NCI-H1092 treated with DMSO at 0.1 percent for 48 hours (cell line): ENCODE results near the gene SLFNL1.
A peak's percentile ranks its signal among the peaks of the same experiment; 100 is the strongest.

ENCODE experiments used
- DNase-seq: peaks from one replicate; lab custom pipeline; 2025; lab: John Stamatoyannopoulos, UW

SLFNL1 gene

DNA sequence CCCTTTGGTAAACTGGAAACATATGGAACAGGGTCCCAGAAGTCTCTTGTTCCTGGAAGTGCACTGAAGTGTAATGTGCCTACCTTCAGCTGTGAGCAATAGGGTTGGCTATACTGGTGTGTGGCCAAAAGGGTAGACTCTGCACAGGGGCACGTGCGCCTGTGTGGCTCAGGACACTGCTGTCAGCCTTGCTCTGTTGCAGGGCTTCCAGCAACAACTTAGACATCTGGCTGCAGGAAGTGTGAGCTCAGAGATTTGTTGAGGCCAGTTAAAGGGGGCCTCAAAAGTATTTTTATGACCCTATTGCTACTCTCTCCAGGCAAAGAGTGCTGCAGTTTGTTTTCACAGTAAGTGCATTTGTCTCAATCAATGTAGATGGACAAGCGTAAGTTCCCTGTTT is 34.6 kb downstream of the SLFNL1 start:
- DNase-seq, result no peak

DNA sequence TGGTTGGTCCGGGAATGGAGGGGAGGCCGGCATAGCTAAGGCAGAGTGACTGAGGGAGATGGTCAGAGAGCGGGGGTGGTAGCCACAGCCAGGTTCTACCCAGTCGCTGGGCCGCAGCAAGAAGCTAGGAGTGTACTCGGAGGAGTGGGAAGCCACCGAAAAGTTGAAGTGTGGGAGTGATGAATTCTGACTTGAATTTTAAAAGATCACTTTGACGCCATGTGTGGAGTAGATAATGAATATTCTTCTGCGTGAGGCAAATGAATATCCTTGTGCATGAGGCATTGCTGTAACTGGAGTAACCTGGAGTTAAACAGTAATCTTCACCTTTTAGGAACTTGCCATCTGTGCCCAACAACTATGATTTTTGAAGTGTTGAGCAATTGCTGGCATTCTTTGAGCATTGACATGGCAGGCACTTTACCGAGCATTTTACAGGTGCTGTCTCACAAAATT is 35.2 kb downstream of the SLFNL1 start:
- no peak for DNase-seq

DNA sequence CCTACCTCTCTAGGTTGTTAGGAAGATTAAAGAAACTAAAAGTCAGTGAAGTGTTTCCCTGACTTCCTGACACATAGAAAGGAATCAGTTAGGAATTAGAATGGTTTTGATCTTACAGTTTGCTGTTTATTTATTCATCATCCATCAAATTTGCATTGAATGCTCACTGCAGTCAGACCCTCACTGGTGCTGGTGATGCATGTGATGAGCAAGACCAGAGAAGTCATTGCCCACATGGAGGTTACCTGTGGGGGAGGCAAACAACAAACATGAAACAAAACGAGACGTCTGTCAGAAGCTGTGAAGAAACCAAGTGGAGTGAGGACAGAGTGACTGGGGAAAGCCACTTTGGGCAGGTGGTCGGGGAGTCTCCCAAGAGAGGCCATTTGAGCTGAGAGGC is 35.6 kb downstream of the SLFNL1 start:
- DNase-seq, result no peak

DNA sequence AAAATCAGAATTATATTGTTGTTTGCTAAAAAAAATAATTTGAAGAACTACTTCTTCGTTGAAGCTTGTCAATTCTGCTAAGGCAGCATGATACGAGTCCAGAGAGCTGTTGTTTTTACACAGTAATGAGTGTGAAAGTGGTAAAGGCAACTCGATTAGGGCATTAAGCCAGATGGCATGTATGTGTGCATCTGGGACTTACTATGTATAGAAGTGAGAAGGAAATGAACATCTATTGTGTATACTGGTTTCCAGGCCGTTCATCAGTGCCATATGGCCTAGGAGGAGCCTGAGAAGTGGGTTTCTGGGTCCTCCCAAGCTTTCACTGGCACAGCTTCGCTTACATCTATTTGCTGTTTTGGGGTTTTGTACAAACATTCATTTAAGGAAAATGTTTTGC is 36.4 kb downstream of the SLFNL1 start:
- DNase-seq, result peak; percentile 43

DNA sequence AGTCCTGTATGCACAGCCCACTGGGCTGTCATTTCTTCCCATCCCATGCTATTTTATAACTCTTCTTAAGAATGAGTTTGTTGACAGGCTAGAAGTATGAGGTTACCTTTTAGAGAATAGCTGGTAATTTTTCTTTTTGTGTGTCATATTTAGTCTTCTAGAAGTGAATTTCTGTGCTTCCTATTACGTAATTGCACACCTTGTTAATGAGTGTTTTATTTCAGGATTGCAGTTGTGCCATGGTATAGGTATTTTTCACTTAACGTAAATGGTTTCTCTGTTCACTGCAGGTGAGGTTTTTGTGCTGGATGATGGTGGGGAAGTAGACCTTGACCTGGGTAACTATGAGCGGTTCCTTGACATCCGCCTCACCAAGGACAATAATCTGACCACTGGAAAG is 37.0 kb downstream of the SLFNL1 start:
- DNase-seq, result no peak

DNA sequence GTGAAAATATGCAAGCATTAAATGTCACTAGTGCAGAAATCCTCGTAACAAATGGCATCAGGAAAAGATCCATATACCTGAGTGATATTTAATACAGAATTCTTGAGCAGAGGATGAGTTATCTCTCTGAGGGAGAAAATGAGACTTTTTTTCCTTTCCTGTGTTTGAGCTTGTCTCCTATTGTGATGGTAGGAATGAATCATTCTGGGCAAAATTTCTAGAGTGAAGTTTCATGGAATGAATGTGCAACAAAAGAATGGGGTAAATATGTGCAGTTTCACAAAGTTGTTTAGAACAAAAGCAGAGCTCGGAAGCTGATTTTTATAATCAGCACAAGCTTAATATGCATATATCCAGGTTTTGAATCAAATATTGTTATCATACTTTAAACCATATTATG is 37.5 kb downstream of the SLFNL1 start:
- no peak for DNase-seq

DNA sequence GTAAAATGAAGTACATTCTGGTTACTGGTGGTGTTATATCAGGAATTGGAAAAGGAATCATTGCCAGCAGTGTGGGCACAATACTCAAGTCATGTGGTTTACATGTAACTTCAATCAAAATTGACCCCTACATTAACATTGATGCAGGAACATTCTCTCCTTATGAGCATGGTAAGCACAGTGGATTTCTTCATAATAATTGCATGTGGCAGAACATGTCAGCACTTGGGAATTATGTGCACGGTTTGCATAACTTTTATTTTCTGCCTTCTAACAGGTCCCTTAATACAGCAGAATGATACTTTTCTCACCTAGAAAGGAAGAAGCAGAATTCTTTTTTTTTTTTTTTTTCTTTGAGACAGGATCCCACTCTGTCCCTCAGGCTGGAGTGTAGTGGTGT is 38.2 kb downstream of the SLFNL1 start:
- DNase-seq, result no peak

DNA sequence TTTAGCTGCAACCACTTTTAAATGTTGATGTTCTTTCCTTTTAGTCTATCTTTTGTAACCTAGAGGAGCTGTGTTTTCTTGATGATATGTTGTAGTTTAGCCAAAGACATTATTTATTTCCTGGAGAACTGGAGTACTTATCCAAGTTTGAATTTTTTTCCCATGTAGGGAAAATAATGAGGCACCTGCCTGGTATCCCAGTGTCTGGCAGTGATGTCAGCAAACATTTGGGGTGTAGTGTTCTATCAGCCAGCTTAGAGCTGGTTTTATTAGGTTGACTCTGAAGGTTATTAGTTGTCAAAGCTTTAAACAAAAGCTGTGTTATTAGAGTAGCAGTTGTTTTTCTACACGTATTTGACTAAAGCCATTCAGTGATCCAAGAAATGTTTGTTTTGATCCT is 38.8 kb downstream of the SLFNL1 start:
- DNase-seq, result no peak

DNA sequence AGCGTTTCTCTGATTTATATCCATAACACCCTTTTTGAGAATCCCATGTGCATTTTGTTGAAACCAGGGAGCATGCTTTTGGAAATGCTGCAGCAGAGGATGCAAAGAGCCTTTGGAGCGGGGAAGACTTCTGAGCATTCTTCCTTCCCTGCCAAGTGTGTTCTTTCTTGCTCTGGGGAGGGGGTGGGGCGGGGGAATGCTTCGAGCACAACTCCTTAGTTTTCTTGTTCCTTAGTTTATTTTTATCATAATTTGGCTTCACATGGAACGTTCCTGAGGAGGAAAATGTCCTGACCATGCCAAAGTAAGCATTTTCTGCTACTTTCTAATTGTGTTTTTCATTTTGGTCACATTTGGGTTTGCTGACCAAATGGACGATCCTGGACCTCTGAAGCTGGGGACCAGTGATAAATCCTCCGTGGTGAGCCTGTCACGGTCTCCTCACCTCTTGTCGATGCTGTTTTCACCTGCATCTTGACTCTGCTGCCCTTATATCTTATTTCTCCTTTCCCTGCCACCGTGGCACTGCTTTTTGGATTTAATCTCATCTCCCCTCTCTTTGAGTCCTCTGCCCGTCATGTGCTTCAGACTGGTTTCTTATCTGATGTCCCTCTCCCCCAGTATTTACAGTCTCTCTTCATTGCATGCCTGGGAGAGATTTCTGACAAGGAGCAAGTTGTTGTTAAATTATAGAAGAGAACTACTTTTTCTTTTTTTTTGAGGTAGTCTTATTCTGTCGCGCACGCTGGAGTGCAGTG is 39.7 kb downstream of the SLFNL1 start:
- DNase-seq, result no peak

DNA sequence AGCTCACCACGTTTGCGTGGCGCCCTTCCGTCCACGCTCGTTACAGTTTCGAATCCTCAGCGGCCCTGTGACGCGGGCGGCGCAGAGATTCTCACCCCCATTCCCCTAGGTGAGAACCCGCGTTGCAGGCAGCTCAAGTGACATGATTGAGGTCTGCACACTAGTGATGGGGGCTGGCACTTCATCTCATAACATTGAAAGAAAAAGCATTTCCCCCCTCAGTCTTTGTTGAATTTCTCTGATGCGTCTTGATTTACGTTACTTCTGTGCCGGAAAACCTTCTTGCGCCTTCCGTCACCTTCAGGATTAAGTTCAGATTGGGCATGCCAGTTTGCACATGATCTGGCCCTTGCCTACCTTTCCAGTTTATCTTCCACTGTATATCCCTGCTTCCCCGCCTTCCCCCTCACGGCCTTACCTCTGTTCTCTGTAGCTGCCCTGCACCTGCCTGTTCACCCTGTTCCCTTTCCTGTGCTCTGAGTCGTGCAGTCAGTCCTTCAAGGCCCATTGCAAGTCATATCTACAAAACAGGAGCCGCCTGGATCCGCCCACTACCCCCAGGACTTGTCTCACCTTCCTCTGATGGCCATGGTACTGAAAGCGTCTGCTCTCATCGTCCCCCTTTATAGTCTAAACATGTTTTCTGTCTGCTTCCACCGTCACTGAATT is 40.9 kb downstream of the SLFNL1 start:
- peak; percentile 51 for DNase-seq

DNA sequence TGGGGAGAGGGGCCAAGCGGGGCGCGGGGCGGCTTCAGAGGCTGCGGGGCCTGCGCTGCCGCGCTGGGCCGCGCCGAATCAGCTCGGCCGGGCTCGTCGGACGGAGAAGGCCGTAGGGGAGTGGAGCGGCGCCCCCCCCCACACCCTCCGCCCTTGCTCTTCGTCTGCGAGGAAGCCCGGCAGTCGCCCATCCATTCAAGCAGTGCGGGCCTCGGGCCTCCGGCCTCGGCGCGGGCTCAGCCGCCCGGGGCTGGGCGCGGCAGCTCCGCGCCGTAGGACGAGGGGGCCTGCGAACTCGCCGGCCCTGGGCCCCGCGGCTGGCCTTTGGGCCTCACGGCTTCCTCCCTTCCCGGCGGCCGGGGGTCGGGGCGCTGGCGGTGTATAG is 41.5 kb downstream of the SLFNL1 start:
- DNase-seq, result no peak

DNA sequence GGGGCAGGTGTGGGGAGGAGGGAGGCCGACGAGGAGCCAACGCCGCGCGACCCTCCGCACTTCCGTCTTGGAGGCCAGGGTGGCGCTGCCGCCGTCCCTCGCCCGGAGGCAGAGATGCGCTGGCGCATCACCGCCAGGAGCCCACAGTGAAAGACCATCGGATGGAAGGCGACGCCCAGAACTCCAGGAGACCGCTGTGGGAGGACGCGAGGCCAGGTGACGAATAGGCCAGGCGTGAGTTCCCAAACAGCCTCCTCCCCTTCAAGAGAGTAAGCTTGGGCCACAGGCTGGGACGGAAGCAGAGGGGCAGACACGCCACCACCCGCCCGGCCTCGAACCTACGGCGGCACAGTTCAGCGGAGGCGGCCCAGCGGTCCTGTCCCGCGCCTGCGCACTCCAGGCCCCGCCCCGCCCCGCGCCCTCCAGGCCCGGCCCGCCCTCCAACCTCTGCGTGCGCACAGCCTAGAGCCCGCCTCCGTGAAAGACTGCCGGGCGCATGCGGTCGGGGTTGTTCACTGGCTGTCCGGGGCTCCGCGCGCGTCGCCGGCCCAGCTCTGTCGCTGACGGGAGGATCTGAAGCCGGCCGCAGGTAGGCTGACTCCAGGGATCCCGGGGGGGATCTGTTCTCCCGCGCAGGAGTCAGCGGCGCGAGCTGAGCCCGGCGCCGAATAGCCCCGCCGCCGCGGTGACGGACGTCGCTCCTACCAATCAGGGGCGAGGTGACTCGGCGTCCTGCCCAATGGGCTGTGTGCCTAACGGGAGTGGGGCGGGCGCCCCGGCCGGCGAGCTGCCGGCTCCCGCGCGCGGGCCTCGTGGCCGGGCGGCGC is 42.1 kb downstream of the SLFNL1 start, which contains the start of gene CTPS1:
TSS of gene CTPS1 (plus strand) at position 456 of the 827 bp plus-strand sequence. CDS start 3,595 bp downstream, outside the sequence.
- peak; percentile 98 for DNase-seq

DNA sequence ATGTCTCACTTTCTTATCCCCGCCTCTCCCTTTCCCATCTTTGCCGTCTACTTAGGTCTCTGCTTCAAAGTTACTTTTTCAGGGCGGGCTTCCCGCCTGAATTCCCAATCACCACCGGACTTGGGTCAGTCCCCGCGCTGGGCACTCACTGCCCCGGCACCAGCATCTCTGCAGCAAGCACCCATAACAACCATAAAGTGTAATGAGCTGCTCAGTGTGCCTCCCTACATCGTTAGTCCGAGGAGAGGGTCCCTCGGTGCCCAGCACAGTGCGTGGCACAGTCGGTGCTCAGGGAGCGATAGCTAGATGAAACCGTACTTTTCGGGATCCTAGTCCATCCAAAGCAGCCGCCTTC is 42.7 kb downstream of the SLFNL1 start:
- DNase-seq, result no peak

DNA sequence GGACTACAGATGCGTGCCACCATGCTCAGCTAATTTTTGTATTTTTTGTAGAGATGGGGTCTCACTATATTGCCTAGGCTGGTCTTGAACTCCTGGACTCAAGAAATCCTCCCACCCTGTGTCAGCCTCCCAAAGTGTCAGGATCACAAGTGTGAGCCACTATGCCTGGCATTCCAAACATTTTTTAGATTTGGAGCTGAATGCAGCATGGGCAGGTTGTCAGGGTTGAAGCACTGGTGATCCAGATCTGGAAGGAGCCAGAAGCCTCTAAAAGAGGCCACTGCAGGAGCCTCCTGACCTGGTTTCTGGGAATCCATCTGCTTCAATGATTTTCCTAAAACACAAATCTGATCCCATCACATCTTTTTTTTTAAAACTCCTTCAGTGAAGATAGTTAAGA is 43.8 kb downstream of the SLFNL1 start:
- no peak for DNase-seq

DNA sequence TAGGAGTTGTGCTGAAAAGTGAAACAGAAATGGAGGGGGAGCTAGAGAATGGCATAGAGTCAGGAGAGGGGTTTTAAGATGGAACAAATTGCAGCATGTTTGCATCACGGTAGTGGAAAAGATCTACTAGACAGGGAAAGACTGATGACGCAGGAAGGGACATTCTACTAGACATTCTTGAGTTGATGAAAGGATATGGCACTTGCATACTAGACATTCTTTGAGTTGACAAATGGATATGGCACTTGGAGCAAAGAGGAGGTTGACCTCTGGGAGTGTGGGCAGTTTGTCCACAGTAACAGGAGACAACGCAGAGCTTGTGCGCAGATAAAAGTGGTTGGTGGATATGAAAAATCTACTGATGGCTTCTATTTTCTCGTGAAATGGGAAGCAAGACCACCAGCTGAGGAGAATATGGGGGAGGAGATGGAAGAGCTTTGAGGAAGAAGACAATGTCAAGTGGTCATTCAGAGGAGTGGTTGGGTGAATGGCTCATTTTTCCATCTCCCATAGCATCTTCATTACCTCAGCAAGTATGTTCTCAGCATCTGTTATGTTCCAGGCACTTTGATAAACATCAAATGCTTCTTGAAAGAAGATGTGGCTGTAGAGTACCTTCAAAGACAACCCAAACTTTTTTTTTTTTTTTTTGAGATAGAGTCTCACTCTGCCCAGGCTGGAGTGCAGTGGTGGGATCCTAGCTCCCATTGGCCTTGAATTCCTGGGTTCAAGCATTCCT is 44.4 kb downstream of the SLFNL1 start:
- no peak for DNase-seq

DNA sequence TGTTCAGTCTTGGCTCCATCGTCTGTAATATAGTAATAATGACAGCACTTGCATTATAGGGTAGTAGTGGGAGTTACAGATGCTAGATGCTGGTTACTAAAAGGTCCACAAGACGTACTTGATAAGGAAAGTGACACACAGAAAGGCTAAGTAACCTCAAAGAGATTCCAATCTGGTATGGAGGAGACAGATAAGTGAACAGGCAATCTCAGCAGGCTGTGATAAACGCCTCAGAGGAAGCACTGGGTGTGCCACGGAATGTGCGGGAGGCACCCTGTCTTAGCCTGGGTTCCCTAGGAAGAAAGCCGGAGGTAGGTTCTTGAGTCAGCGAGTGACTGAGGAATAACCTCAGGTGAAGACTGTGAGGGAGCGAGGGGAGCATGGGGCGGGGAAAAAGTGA is 46.6 kb downstream of the SLFNL1 start:
- no peak for DNase-seq

DNA sequence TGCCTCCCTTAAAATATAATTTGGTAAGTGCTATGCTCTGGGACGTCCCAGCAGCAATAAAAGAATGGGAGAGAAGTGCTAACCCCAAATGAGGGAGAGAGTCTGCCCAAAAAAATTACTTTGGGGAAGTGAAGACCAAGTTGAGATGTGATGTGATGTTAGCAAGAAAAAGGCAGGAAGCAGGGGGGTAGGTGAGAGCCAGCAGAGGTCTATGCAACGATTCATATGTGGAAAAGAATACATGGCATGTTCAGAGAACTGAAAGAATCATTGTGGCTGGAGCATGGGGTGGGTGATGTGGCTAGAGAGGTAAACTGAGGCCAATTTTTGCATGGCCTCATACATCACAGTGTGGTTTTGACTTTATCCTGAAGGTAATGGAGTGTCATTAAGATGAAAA is 47.6 kb downstream of the SLFNL1 start:
- DNase-seq, result no peak

DNA sequence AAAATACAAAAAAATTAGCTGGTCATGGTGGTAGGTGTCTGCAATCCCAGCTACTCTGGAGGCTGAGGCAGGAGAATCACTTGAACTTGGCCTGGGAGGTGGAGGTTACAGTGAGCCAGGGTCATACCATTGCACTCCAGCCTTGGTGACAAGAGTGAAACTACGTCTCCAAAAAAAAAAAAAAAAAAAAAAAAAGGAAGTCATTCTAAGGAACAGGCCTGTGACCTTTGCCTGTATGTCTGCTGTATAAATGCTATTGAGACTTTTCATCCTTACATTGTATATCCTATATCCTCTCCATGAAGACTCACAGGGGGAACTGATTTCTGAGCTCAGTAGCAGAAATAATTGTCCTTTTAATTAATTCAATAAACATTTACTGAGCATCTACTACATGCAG is 49.6 kb downstream of the SLFNL1 start:
- DNase-seq, result no peak

DNA sequence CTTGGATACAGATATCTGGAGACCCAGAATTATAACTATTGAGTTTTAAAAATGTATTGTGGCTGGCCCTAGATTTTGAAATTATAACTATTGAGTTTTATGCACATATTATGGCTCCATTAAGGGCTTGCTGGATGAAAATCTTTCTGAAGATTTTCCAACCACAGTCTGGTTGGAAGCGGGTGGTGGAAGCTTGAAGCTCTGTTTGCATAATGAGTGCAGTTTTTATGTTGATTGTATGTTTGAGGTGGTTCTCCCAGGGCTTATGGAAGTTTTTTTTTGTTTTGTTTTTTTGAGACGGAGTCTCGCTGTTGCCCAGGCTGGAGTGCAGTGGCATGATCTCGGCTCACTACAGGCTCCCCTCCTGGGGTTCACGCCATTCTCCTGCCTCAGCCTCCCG is 52.1 kb downstream of the SLFNL1 start:
- DNase-seq, result no peak

DNA sequence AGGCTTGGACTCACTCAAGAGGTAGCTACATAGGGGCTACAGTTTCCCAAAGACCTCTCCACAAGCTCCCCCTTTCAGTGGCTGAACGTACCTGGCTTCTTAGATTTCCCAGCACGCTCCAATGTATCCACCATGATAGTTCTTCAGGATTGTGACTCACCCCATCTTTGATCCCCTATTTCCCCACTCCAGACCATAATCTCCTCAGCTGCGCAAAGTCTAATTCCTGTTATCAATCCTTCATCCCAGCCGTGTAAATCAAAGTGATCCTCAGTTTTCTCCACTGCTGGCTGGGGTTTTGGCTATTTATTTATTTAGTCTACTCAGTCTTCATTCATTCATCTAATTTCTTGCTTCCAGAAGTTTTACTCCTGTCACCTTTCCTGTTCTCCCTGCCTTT is 55.1 kb downstream of the SLFNL1 start:
- DNase-seq, result no peak
